Brain pericyte (primary cell): ENCODE results near the gene ANKLE2.
"Not testable (repeated sequence)": the region's sequence is repeated elsewhere in the genome, so short reads cannot be mapped to it uniquely, and the experiment has no call there.

Source experiments
- DNase-seq: peaks from one replicate; pipeline ENCODE4 v3.0.0-alpha.2; 2012; ENCODE audit warnings: low read depth, low spot score

The ANKLE2 gene

DNA sequence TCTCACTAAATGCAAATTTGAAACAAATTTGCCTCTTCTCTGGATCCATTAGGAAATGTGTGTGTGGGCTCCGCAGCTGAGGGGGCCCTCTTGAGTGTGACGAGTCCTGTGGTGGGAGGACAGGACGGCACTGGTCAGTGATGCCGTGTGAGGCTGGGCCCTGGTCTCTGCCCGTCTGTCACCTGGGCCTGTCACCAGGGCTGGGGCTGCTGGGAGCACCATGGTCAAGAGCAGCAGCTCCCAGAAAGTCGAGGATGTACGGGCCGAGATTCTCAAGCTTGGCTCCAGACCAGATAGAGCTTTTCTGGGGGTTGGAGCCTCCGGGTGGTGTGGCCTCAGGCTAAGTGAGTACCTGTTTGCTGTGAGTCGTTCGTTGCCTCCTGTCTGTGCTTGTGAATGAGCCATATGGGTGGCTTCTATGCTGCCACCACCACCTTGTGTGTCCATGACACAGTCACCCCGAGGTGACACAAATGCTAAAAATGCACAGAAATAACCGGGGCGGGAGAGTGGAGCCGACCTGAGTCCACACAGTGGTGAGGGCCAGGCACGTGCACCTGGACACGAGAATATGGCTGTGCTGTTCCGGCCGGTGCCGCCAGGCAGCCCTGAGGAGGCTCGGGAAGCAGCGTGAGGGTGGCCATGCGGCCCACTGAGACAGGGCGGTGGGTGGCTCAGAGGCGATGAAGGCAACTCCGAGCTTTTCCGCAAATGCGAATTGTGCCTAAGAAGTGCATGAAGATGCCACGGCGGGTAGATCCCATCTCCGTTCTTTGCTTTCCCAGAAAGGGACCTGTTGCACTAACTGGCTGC lies 42.3 kb downstream of the ANKLE2 start:
- no peak for DNase-seq

DNA sequence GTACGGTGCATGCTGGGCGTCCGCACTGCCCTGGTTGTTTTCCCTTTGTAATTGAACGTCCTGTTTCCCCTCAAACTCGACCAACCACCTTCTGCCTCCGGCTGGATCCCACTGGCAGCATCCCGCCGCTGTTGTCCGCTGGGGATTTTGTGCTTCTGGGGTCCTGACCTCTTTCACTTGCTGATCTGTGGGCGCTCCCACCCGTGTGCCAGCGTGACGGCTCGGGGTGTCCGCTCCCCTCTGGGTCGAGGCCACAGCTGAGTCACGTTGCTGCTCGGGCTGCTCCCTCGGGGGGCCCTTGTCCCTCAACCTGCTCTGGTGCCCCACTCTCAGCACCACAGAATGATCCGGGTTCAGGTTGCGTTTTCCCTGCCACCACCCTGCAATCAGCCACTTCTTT lies 43.0 kb downstream of the ANKLE2 start:
- DNase-seq = no peak

- no peak for DNase-seq
Measured at GRCh38 chr12:132717531-132718387, 43.9 kb downstream of the ANKLE2 start.

- no peak for DNase-seq
Measured at GRCh38 chr12:132717011-132717410, 44.6 kb downstream of the ANKLE2 start.

DNA sequence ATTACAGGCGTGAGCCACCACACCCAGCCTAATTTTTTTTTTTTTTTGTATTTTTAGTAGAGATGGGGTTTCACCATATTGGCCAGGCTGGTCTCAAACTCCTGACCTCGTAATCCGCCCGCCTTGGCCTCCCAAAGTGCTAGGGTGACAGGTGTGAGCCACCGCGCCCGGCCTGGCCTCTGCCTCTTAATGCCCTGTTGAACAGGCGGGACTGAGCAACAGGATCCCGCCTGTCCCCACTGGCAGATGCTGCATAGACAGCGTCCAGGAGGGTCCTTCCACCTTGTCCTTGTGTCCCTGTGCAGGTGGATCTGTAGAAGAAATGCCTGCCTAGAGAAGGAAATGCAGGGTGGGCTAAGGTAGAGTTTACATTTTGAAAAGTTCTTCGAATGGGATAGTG lies 45.3 kb downstream of the ANKLE2 start:
- DNase-seq = no peak

- no peak for DNase-seq
Measured at GRCh38 chr12:132715874-132716273, 45.8 kb downstream of the ANKLE2 start.

GRCh38 chr12:132713123-132713522 lies 48.5 kb downstream of the ANKLE2 start:
- no peak for DNase-seq

DNA sequence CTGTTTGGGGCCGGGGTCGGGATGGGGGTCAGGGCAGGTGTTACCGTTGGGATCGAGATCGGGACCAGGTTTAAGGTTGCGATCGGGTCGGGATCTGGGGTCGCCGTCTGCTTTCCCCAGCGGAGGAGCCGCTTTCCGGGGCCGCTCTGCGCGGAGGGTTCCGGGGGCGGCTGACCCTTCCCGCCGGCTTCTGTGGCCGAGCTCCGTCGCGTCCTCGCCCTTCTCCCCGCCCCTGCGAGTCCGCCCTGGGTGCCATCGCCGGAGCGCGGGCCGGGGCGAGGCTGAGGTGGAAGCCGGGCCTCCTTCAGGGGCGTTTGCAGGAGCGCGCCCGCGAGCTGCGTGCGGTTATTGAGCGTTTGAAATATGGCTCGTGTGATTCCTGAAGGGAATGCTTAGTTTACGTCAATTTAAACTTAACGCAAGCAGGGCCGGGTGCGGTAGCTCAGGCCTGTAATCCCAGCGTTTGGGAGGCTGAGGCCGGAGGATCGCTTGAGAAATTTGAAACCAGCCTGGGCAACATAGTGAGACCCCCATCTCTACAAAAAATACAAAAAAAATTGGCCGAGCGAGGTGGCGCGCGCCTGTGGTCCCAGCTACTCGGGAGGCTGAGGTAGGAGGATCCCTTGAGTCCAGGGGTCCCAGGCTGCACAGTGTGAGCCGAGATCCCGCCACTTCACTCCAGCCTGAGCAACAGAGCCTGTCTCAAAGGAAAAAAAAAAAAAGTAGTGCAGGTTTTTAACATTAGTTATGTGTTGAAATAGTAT lies 50.4 kb downstream of the ANKLE2 start:
- no peak for DNase-seq

DNA sequence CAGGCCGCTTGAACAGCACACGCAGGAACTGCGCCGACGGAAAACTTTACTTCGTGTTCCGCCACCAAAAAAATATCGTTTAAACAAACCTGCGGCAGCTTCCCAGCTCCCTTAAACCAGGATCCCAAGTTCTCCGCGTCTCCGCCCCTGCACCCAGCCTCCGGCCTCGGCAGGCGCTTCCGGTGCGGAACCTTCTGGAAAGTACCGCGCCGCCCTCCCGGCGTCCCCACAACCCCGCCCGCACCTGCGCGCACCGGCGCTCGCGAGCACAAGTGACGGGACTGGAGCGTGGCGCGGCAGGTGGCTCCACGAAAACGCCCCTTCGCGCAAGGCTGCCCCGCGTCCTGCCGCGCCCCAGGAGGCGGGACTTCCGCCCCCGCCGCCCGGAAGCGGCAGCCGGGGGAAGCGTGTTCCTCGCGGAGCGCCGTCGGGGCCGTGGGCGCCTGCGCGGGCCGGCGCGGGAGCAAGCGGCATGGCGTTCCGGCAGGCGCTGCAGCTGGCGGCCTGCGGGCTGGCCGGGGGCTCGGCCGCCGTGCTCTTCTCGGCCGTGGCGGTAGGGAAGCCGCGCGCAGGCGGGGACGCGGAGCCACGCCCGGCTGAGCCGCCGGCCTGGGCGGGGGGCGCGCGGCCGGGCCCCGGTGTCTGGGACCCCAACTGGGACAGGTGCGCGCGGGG lies 51.1 kb downstream of the ANKLE2 start, which contains the start of gene PGAM5:
Gene PGAM5 (plus strand): TSS at position 438 of the 675 bp plus-strand sequence. CDS start 35 bp downstream, at position 473.
- DNase-seq = no peak

- DNase-seq = no peak
Measured at GRCh38 chr12:132710043-132710404, 51.6 kb downstream of the ANKLE2 start.

DNA sequence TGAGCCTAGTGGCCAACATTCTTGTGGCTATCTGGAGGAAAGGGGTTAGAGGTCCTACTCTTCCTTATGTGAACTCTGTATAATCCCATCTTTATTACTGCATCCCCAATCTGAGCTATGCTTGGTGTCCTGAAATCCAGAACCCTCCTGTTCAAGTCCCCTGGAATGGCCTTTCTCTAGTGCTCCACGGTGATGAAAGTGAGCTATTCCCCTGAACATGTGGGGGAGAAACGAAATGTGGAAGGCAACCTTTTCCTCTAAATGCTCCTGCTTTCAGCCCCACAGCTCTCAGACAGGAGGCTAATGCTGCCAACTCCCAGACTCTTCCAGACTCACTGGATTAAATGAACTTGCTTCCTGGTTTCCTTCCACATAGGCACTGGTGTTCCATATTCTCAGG lies 53.5 kb downstream of the ANKLE2 start:
- no peak for DNase-seq

DNA sequence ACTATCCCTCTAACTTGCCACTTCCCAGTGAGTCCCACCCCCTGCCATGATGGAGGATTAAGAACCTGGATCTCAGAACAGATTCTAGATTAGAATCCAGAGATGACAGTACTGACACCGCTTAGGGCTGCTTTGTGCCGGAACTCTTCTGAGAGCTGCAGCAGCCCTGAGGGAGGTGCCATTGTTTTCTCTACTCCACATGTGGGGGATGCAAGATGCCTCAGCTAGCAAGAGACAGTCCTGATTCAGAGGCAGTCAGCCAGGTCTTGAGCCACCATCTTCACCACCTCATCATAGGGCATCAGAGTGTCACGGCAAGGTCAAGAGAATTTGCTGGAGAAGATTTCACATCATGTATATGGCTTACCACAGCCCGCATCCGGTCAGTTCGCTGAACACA lies 54.4 kb downstream of the ANKLE2 start:
- DNase-seq = no peak

DNA sequence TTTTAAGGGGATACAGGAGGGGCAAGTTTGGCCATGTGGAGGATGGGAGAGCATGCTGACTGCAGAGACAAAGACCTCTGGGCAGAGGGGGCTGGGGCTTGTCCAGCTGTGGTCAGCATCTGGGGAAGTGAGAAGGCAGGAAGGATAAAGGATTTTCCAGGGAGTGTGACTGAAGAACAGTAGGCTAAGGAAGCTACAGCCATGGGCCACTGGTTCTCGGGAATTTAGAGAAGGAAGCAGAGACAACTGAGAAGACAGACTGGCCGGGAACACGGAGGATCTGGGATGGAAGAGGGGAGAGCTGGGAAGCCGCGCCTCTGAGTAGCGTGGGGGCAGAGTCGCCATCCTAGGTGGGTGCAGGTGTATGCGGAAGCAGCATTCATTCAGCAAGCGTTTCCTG lies 58.0 kb downstream of the ANKLE2 start:
- no peak for DNase-seq

- no peak for DNase-seq
Measured at GRCh38 chr12:132702640-132703039, 59.0 kb downstream of the ANKLE2 start.

DNA sequence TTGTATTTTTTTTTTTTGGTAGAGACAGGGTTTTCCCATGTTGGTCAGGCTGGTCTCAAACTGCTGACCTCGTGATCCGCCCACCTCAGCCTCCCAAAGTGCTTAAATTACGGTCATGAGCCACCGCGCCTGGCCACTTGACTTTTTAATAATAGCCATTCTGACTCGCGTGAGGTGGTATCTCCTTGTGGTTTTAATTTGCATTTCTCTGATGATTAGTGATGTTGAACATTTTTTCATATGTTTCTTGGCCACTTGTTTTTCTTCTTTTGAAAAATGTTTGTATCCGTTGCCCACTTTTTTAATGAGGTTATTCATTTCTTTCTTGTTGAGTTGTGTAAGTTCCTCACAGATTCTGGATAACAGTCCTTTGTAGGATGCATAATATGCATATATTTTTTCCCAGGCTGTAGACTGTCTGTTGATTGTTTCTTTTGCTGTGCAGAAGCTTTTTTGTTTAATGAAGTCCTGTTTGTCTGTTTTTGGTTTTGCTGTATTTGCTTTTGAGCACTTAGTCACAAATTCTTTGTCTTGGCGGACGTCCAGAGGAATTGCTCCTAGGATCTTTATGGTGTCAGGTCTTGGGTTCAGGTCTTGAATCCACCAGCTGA lies 61.3 kb downstream of the ANKLE2 start:
- no peak for DNase-seq

DNA sequence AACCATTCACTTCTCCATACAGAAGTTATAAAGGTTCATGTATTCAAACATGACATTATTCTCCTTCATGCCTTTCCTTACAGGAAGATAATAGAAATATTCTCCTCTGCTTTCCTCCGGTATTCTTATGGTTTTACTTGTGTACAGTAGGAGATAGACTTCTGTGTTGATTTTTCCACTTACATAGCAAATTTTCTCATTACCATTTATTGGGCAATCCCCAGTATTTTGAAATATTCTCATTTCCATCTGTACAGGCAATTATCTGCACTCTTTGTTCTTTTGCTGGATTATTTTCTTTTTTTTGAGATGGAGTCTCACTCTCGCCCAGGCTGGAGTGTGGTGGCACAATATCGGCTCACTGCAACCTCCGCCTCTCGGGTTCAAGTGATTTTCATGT lies 63.3 kb downstream of the ANKLE2 start:
- no peak for DNase-seq

DNA sequence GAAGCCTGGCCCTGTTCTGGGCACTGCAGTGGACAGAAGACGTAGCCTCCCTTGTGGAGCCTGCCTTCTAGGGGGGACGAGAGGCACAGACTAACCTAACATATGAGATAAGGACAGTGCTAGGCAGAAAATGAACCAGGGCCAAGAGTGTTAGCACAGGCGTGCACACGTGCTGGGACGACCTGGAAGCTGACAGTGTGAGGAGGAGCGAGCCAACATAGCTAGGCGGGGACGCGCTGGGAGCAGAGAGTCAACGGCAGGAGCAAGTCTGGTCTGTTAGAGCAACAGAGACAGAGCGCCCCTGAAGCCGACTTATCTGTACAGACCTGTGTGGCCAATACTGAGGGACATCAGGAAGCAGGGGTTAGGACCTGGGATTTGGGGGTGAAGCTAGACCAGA lies 66.2 kb downstream of the ANKLE2 start:
- DNase-seq = no peak

- DNase-seq = not testable (repeated sequence)
Measured at GRCh38 chr12:132694888-132695287, 66.7 kb downstream of the ANKLE2 start.

DNA sequence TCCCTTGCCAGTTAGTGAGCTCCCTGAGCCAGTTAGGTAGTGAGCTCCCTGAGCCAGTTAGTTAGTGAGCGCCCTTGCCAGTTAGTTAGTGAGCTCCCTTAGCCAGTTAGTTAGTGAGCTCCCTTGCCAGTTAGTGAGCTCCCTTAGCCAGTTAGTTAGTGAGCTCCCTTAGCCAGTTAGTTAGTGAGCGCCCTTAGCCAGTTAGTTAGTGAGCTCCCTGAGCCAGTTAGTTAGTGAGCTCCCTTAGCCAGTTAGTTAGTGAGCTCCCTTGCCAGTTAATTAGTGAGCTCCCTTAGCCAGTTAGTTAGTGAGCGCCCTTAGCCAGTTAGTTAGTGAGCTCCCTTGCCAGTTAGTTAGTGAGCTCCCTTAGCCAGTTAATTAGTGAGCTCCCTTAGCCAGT lies 69.6 kb downstream of the ANKLE2 start:
- DNase-seq = not testable (repeated sequence)

GRCh38 chr12:132690112-132690511 lies 71.5 kb downstream of the ANKLE2 start:
- DNase-seq = no peak

- DNase-seq = no peak
Measured at GRCh38 chr12:132689227-132689626, 72.4 kb downstream of the ANKLE2 start.
